HepG2 (cell line): Measurements from ENCODE around the gene ATF6. TPM values are rescaled to one million over a fixed set of nuclear protein-coding genes. Genes with fewer than 3 reads are reported as not detected.
"Not testable (repeated sequence)": the region's sequence is repeated elsewhere in the genome, so short reads cannot be mapped to it uniquely, and the experiment has no call there.

ENCODE experiments used
- BORCS8-MEF2B ChIP-seq: sonication (generic); formaldehyde crosslinking; IDR thresholded peaks from 2 replicates; pipeline ENCODE4 v1.8.0; 2022; ENCODE audit warnings: mild to moderate bottlenecking, missing genetic modification reagents
- FOXA1 ChIP-seq, 2 experiments: fragments of 450-650 bp in 1 of 2; sonication (generic) in 1 of 2; formaldehyde crosslinking in 1 of 2; IDR thresholded peaks; 2 replicates each; pipeline versions ENCODE4 v1.4.0 to v1.6.1; 2016 to 2020; ENCODE audit warnings: missing genetic modification reagents in 1 of 2
- HDAC2 ChIP-seq: sonication (generic); formaldehyde crosslinking; IDR thresholded peaks from 2 replicates; pipeline ENCODE4 v1.4.0; 2020; ENCODE audit warnings: missing genetic modification reagents
- POGZ ChIP-seq: sonication (generic); formaldehyde crosslinking; IDR thresholded peaks from 2 replicates; pipeline ENCODE4 v1.4.0; 2020; ENCODE audit warnings: mild to moderate bottlenecking, missing genetic modification reagents
- RARA ChIP-seq: IDR thresholded peaks from 2 replicates; pipeline ENCODE4 v1.6.1; 2016; ENCODE audit warnings: missing genetic modification reagents, missing compliant biosample characterization
- SALL1 ChIP-seq: sonication (generic); formaldehyde crosslinking; IDR thresholded peaks from 2 replicates; pipeline ENCODE4 v1.8.0; 2022; ENCODE audit warnings: mild to moderate bottlenecking, missing genetic modification reagents
- SAP130 ChIP-seq: IDR thresholded peaks from 2 replicates; pipeline ENCODE4 v1.6.1; 2016; ENCODE audit warnings: low read depth
- SOX13 ChIP-seq, 3 experiments: fragments of 450-650 bp in 1 of 3; sonication (generic) in 1 of 3; formaldehyde crosslinking in 1 of 3; IDR thresholded peaks in 2 of 3; conservative IDR thresholded peaks in 1 of 3; 2 replicates each; pipeline versions ENCODE4 v1.5.0 to v1.6.1; 2016 to 2020; ENCODE audit warnings: antibody characterized with exemption in 1 of 3, mild to moderate bottlenecking in 1 of 3, missing compliant biosample characterization in 1 of 3, missing genetic modification reagents in 1 of 3, moderate library complexity in 1 of 3
- THAP7 ChIP-seq: sonication (generic); formaldehyde crosslinking; IDR thresholded peaks from 2 replicates; pipeline ENCODE4 v1.8.1; 2023; ENCODE audit warnings: mild to moderate bottlenecking, missing genetic modification reagents
- ZMYM3 ChIP-seq: sonication (generic); formaldehyde crosslinking; IDR thresholded peaks from 2 replicates; pipeline ENCODE4 v1.5.1; 2020; ENCODE audit warnings: mild to moderate bottlenecking, missing genetic modification reagents
- ZNF281 ChIP-seq: sonication (generic); formaldehyde crosslinking; IDR thresholded peaks from 2 replicates; pipeline ENCODE4 v1.4.0; 2020; ENCODE audit warnings: missing genetic modification reagents, borderline replicate concordance
- ZNF354B ChIP-seq: sonication (generic); formaldehyde crosslinking; IDR thresholded peaks from 2 replicates; pipeline ENCODE4 v1.8.0; 2022; ENCODE audit warnings: mild to moderate bottlenecking, missing genetic modification reagents
- polyA plus RNA-seq, 8 experiments: library from polyadenylated mRNA; depleted of rRNA in 3 of 8; stranded (reverse) in 7 of 8; unstranded in 1 of 8; fragments of >200 nt; fragmentation: Illumina TruSeq in 4 of 8; extraction: Trizol in 4 of 8; gene quantifications; 2 replicates each; pipeline versions ENCODE4 v1.2.1 to v1.2.3, GENCODE V29; 2011 to 2016; ENCODE audit warnings: low read depth in 4 of 8, missing spikeins in 1 of 8, mixed read lengths in 1 of 8; ENCODE audit not compliant: insufficient read depth in 1 of 8
- total RNA-seq, 5 experiments: library from RNA; depleted of rRNA; stranded (reverse); fragments of >200 nt; fragmentation: Illumina TruSeq; extraction: Trizol; gene quantifications; 2 replicates each; pipeline ENCODE4 v1.2.3, GENCODE V29; 2016; ENCODE audit warnings: low read depth in 1 of 5
- TF ChIP-seq, protein P1 (sequence below): sonication (generic); formaldehyde crosslinking; IDR thresholded peaks from 2 replicates; pipeline ENCODE4 v1.5.0; 2020; ENCODE audit warnings: mild to moderate bottlenecking, missing genetic modification reagents, borderline replicate concordance
- TF ChIP-seq, protein P2 (sequence below): sonication (generic); formaldehyde crosslinking; IDR thresholded peaks from 2 replicates; pipeline ENCODE4 v1.8.1; 2023; ENCODE audit warnings: mild to moderate bottlenecking, missing genetic modification reagents
- TF ChIP-seq, protein P3 (sequence below): sonication (generic); formaldehyde crosslinking; IDR thresholded peaks from 2 replicates; pipeline ENCODE4 v1.4.0; 2020; ENCODE audit warnings: missing genetic modification reagents

The ATF6 gene
- total and polyA plus RNA-seq, 2 of the 13 experiments (the other 11 are each of a cell fraction or from before 2014, with no cell fraction given) = 13.2 to 14.5 TPM

- TF ChIP-seq ZNF281 (CRISPR knock-in tag) (peak; percentile 95), THAP7 (CRISPR knock-in tag) (0 out of 2 replicates have a peak, but pooled peaks have one; percentile 42), SOX13 (CRISPR knock-in tag; conservative IDR thresholded peaks at IDR 0.05 in 1 of 2, IDR thresholded peaks at IDR 0.05 in 1 of 2) (peak in 1 of 2 experiments; percentile 23; a peak in 1 of 4 replicates), HDAC2 (CRISPR knock-in tag) (0 out of 2 replicates have a peak, but pooled peaks have one; percentile 31), FOXA1 (CRISPR knock-in tag; IDR thresholded peaks at IDR 0.05) (peak; percentile 66), BORCS8-MEF2B (CRISPR knock-in tag) (peak; percentile 55; the same call in 1 of the 2 replicates), ZNF354B (0 out of 2 replicates have a peak, but pooled peaks have one; percentile 32), ZMYM3 (CRISPR knock-in tag) (peak; percentile 57; the same call in 1 of the 2 replicates), SALL1 (CRISPR knock-in tag) (peak; percentile 63), SAP130 (CRISPR knock-in tag) (0 out of 2 replicates have a peak, but pooled peaks have one; percentile 22), POGZ (CRISPR knock-in tag) (peak; percentile 55), RARA (CRISPR knock-in tag) (peak; percentile 61)
- not testable (repeated sequence) for TF ChIP-seq SOX13, FOXA1 (IDR thresholded peaks at IDR 0.05)
- TF ChIP-seq, protein P1, sequence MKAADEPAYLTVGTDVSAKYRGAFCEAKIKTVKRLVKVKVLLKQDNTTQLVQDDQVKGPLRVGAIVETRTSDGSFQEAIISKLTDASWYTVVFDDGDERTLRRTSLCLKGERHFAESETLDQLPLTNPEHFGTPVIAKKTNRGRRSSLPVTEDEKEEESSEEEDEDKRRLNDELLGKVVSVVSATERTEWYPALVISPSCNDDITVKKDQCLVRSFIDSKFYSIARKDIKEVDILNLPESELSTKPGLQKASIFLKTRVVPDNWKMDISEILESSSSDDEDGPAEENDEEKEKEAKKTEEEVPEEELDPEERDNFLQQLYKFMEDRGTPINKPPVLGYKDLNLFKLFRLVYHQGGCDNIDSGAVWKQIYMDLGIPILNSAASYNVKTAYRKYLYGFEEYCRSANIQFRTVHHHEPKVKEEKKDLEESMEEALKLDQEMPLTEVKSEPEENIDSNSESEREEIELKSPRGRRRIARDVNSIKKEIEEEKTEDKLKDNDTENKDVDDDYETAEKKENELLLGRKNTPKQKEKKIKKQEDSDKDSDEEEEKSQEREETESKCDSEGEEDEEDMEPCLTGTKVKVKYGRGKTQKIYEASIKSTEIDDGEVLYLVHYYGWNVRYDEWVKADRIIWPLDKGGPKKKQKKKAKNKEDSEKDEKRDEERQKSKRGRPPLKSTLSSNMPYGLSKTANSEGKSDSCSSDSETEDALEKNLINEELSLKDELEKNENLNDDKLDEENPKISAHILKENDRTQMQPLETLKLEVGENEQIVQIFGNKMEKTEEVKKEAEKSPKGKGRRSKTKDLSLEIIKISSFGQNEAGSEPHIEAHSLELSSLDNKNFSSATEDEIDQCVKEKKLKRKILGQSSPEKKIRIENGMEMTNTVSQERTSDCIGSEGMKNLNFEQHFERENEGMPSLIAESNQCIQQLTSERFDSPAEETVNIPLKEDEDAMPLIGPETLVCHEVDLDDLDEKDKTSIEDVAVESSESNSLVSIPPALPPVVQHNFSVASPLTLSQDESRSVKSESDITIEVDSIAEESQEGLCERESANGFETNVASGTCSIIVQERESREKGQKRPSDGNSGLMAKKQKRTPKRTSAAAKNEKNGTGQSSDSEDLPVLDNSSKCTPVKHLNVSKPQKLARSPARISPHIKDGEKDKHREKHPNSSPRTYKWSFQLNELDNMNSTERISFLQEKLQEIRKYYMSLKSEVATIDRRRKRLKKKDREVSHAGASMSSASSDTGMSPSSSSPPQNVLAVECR (CRISPR knock-in tag) = 0 out of 2 replicates have a peak, but pooled peaks have one; percentile 32
- TF ChIP-seq, protein P2, sequence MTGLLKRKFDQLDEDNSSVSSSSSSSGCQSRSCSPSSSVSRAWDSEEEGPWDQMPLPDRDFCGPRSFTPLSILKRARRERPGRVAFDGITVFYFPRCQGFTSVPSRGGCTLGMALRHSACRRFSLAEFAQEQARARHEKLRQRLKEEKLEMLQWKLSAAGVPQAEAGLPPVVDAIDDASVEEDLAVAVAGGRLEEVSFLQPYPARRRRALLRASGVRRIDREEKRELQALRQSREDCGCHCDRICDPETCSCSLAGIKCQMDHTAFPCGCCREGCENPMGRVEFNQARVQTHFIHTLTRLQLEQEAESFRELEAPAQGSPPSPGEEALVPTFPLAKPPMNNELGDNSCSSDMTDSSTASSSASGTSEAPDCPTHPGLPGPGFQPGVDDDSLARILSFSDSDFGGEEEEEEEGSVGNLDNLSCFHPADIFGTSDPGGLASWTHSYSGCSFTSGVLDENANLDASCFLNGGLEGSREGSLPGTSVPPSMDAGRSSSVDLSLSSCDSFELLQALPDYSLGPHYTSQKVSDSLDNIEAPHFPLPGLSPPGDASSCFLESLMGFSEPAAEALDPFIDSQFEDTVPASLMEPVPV (CRISPR knock-in tag) = 0 out of 2 replicates have a peak, but pooled peaks have one; percentile 34
- TF ChIP-seq, protein P3, sequence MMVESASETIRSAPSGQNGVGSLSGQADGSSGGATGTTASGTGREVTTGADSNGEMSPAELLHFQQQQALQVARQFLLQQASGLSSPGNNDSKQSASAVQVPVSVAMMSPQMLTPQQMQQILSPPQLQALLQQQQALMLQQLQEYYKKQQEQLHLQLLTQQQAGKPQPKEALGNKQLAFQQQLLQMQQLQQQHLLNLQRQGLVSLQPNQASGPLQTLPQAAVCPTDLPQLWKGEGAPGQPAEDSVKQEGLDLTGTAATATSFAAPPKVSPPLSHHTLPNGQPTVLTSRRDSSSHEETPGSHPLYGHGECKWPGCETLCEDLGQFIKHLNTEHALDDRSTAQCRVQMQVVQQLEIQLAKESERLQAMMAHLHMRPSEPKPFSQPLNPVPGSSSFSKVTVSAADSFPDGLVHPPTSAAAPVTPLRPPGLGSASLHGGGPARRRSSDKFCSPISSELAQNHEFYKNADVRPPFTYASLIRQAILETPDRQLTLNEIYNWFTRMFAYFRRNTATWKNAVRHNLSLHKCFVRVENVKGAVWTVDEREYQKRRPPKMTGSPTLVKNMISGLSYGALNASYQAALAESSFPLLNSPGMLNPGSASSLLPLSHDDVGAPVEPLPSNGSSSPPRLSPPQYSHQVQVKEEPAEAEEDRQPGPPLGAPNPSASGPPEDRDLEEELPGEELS (CRISPR knock-in tag) = peak; percentile 62
Observed at GRCh38 chr1:161832299-161832907, 66.3 kb downstream of the ATF6 start (continued).
